OCI-LY1 (cell line): ENCODE measurements around the gene RAB4B.

Source experiments
- EZH2 ChIP-seq: fragments of 200-600 bp; sonication (generic), shearing (Covaris generic); IDR thresholded peaks from 2 replicates; pipeline ENCODE4 v1.8.0; 2017; ENCODE audit warnings: borderline replicate concordance, mixed run types, mild to moderate bottlenecking, antibody characterized with exemption, low read length, moderate library complexity, mixed read lengths
- TF ChIP-seq, protein P1 (sequence below): fragments of 200-600 bp; sonication (generic), shearing (Covaris generic); IDR thresholded peaks from 2 replicates; pipeline ENCODE4 v1.5.1; 2017; ENCODE audit warnings: mild to moderate bottlenecking, antibody characterized with exemption, low read length, moderate library complexity, mixed read lengths

DNA sequence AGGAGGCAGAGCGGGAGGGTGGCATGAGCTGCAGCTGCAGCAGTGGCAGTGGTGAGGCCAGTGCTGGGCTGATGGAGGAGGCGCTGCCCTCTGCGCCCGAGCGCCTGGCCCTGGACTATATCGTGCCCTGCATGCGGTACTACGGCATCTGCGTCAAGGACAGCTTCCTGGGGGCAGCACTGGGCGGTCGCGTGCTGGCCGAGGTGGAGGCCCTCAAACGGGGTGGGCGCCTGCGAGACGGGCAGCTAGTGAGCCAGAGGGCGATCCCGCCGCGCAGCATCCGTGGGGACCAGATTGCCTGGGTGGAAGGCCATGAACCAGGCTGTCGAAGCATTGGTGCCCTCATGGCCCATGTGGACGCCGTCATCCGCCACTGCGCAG is 22.9 kb downstream of the RAB4B start:
- TF ChIP-seq, protein P1, sequence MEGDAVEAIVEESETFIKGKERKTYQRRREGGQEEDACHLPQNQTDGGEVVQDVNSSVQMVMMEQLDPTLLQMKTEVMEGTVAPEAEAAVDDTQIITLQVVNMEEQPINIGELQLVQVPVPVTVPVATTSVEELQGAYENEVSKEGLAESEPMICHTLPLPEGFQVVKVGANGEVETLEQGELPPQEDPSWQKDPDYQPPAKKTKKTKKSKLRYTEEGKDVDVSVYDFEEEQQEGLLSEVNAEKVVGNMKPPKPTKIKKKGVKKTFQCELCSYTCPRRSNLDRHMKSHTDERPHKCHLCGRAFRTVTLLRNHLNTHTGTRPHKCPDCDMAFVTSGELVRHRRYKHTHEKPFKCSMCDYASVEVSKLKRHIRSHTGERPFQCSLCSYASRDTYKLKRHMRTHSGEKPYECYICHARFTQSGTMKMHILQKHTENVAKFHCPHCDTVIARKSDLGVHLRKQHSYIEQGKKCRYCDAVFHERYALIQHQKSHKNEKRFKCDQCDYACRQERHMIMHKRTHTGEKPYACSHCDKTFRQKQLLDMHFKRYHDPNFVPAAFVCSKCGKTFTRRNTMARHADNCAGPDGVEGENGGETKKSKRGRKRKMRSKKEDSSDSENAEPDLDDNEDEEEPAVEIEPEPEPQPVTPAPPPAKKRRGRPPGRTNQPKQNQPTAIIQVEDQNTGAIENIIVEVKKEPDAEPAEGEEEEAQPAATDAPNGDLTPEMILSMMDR, result no peak
- no peak for TF ChIP-seq EZH2
